Activated naive CD4-positive, alpha-beta T cell treated with anti-CD3 and anti-CD28 coated beads, Interleukin-2, amount 10 ng/mL, durations not matched to agents 7 days and 5 days (primary cell): ENCODE measurements around the gene LDAF1.
"Not testable (repeated sequence)": the region's sequence is repeated elsewhere in the genome, so short reads cannot be mapped to it uniquely, and the experiment has no call there.

Source experiments
- CTCF ChIA-PET: fragments of 350-600 bp; sonication (Branson Sonifier 250); formaldehyde crosslinking; loops from one replicate; lab custom pipeline; 2021; ENCODE audit warnings: antibody characterized with exemption; lab: Charles Lee
- DNase-seq: peaks from one replicate; pipeline ENCODE4 v3.0.0-alpha.2; 2020
- H3K27ac Mint-ChIP-seq: one replicate; pipeline ENCODE4 v1.8.0; 2021; ENCODE audit warnings: mild to moderate bottlenecking, moderate library complexity, mixed read lengths
- H3K27me3 Mint-ChIP-seq: one replicate; pipeline ENCODE4 v1.8.0; 2021; ENCODE audit warnings: mild to moderate bottlenecking, mixed read lengths
- H3K36me3 Mint-ChIP-seq: one replicate; pipeline ENCODE4 v1.8.0; 2021; ENCODE audit warnings: mixed read lengths
- H3K4me1 Mint-ChIP-seq: one replicate; pipeline ENCODE4 v1.8.0; 2021; ENCODE audit warnings: mixed read lengths
- H3K4me3 Mint-ChIP-seq: one replicate; pipeline ENCODE4 v1.8.0; 2021; ENCODE audit warnings: mild to moderate bottlenecking, moderate library complexity, mixed read lengths
- H3K9me3 Mint-ChIP-seq: one replicate; pipeline ENCODE4 v1.8.0; 2021; ENCODE audit warnings: mixed read lengths

LDAF1 gene

DNA sequence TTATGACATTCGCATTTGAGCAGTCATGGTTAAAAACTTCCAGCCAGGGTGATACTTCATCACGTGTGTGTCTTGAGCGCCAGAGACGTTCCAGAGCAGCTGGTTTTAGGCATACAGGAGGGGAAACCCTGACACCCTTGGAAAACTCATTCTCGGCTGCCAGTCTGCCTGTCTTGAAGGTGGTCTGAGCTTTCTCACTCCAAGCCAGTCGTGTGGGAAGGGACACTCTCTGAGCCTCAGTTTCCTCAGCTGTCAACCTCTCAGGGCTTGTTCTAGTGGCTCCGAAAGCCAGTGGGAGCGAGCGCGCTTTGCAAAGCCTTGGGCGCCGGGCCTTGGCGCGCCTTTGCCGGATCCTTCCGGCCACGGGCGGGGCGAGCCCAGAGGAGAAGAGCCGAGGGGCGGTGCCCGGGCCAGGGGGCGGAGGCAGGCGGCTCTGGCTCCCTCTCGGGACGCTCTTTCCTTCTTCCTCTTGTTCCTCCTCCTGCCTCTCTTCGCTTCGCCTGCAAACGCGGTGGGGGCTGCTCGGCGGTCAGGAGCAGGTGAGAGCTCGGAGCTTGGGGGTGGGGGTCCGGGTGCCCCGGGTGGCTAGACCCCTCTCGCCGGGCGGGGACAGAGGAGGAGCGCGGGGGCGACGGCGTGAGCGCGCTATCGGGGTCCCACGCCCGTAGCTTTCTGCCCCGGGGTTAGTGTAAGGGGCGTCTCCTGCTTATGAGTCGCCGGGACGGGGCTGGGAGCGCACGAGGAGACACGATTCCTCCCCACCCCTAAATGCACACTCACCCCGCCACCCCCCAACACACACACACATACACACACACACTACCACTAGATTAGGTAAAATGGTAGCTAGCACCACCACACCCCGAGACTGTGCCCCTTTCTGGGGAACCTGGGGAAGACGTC is at the start of gene LDAF1:
Gene LDAF1, plus strand, starts transcription at position 467 of the 903 bp plus-strand sequence. CDS start 2,509 bp downstream, outside the sequence.
- Mint-ChIP-seq H3K27me3 (peaks cover 6% of the 10 kb centered on the region), H3K4me1 (peaks cover 23% of the 10 kb centered on the region), H3K9me3 (no peaks in the 10 kb centered on the region), H3K4me3 (peak within 1 kb of the TSS; percentile 80), H3K27ac (peak within 1 kb of the TSS; percentile 77), H3K36me3 (peaks cover 15% of the 10 kb centered on the region)
- peak; percentile 87 for DNase-seq
- CTCF ChIA-PET, result interaction anchor here (1.0 to 2.8 kb wide), 6 partner anchors 30 to 142 kb away, joined by 3 to 10 read pairs (median 4); no protein-coding TSS in a partner anchor

DNA sequence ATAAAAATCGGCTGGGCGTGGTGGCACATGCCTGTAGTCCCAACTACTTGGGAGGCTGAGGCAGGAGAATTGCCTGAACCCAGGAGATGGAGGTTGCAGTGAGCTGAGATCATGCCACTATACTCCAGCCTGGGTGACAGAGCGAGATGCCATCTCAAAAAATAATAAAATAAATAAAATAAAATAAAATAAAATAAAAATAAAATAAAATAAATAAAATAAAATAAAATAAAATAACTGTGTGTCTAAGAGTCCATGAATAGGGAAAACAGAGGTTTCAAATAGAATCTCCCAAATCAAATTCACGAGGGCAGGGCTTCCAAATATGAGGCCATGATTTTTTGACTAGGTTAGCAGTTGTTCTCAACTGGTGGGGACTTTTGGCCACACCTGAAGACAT is 42.9 kb upstream of the LDAF1 start:
- H3K4me3 Mint-ChIP-seq, CTCF ChIA-PET, H3K36me3 Mint-ChIP-seq: not testable (repeated sequence)

DNA sequence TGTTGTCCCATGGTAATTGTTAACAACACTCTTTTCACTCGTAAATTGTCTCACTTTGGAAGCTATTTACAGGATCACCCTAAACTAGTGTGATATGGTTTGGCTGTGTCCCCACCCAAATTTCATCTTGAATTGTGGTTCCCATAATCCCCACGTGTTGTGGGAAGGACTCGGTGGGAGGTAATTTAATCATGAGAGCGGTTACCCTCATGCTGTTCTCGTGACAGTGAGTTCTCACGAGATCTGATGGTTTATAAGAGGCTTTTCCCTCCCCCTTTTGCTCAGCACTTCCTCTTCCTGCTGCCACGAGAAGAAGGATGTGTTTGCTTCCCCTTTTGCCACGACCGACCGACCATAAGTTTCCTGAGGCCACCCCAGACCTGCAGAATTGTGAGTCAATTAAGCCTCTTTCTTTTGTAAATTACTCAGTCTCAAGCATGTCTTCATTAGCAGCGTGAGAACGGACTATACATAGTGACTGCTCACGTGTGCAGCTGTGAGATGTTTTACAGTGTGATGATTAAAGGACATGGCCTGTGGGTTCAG is 42.3 kb upstream of the LDAF1 start:
- DNase-seq, result no peak
- Mint-ChIP-seq H3K9me3 (peaks cover 12% of the 10 kb centered on the region), H3K36me3 (no peaks in the 10 kb centered on the region), H3K4me3 (peak overlapping the region; percentile 52), H3K27me3 (no peaks in the 10 kb centered on the region), H3K4me1 (peaks cover 8% of the 10 kb centered on the region), H3K27ac (peak overlapping the region; percentile 67)
- CTCF ChIA-PET, result no interaction called here

More for the DNA sequence above, 42.9 kb upstream of the LDAF1 start:
- peaks cover 12% of the 10 kb centered on the region for H3K9me3 Mint-ChIP-seq
- not testable (repeated sequence) for H3K4me1 Mint-ChIP-seq, H3K27ac Mint-ChIP-seq, H3K27me3 Mint-ChIP-seq, DNase-seq

DNA sequence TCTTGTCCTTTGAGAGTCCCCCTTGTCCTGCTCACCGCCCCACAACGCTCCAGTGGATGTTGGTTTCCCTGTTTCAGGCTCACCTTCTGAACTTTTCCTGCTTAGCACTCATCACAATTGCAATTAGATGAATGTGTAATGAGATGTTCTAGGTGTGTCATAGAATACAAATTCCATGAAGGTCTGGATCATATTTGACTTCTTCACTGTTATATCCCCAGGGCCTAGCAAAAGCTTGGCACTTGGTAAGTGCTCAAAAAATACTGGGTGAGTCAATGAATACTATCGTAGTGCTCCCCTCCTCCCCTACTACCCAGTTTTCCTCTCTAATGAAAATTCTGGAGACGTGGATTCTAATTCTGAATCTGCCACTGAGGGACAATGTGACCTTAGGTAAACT is 40.9 kb upstream of the LDAF1 start:
- CTCF ChIA-PET, result interaction anchor here (1.3 kb wide), 1 partner anchor 71 kb away, joined by 3 read pairs; no protein-coding TSS in a partner anchor
- H3K4me1 Mint-ChIP-seq, result peaks cover 8% of the 10 kb centered on the region
- H3K27ac Mint-ChIP-seq, result no peak overlapping the region
- no peak for DNase-seq
- H3K4me3 Mint-ChIP-seq, result no peak overlapping the region
- H3K27me3 Mint-ChIP-seq, result no peaks in the 10 kb centered on the region
- H3K36me3 Mint-ChIP-seq, result no peaks in the 10 kb centered on the region
- H3K9me3 Mint-ChIP-seq, result peaks cover 12% of the 10 kb centered on the region

DNA sequence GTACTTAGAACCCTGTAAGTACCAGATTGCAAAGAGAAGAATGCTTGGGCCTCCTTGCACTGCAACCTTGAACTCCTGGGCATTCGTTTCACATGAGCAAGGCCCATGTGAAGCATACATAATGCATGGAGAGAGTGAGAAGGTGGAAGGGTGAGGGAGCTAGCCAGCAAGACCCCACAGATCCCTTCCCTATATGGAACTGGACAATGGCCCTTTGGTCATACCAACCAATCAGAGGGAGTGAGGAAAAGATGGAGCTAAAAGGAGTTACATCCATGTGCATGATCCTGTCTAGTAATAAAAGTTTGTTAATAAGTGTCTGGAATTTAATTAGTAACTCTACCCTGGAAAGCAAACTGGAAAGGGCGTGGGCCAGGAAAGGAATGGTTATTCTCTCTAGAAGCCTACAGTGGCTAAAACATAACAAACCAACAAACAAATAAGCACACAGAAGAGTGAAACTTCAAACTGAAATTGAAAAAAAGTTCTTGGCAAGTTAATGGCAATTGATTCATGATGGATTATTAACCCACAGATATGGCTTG is 37.4 kb upstream of the LDAF1 start:
- Mint-ChIP-seq H3K27me3 (no peaks in the 10 kb centered on the region), H3K4me1 (peaks cover 7% of the 10 kb centered on the region), H3K4me3 (no peak overlapping the region), H3K9me3 (peaks cover 10% of the 10 kb centered on the region), H3K27ac (no peak overlapping the region), H3K36me3 (no peaks in the 10 kb centered on the region)
- CTCF ChIA-PET, result no interaction called here
- no peak for DNase-seq

DNA sequence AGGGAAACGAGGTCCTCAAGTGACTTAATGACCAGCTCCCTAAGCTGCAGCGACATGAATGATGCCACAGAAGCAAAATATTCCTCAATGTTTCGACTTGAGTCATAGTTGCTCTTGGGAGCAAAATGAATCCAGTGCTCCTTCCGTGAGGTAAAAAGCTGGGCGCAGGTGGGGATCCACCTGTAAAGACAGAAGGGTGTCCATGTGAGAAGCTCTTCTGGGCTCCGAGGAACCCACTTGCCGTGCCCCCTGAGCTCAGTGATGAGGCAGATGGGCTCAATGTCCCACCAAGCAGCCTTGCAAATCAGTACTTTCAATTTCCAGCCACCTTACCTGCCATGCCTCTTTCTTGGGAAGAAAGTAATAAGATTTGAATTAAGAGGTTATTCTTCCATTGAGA is 33.3 kb upstream of the LDAF1 start:
- Mint-ChIP-seq H3K4me1 (no peaks in the 10 kb centered on the region), H3K27me3 (peaks cover 4% of the 10 kb centered on the region), H3K27ac (no peak overlapping the region), H3K4me3 (no peak overlapping the region), H3K36me3 (no peaks in the 10 kb centered on the region), H3K9me3 (no peaks in the 10 kb centered on the region)
- no peak for DNase-seq
- CTCF ChIA-PET, result no interaction called here

DNA sequence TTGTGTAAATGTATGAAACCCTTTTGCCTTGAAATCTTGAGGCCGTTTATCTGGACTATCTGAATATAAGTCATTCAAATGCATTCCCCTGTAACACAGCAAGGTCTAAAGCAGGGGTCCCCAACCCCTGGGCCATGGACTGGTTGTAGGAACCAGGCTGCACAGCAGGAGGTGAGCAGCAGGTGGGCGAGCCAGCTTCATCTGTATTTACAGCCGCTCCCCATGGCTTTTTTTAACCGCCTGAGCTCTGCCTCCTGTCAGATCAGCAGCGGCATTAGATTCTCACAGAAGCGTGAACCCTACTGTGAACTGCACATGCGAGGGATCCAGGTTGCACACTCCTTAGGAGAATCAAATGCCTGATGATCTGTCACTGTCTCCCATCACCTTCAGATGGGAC is 32.0 kb upstream of the LDAF1 start:
- DNase-seq, result no peak
- no peaks in the 10 kb centered on the region for H3K4me1 Mint-ChIP-seq
- no peaks in the 10 kb centered on the region for H3K9me3 Mint-ChIP-seq
- H3K4me3 Mint-ChIP-seq, result no peak overlapping the region
- H3K27me3 Mint-ChIP-seq, result peaks cover 4% of the 10 kb centered on the region
- H3K36me3 Mint-ChIP-seq, result no peaks in the 10 kb centered on the region
- H3K27ac Mint-ChIP-seq, result no peak overlapping the region
- CTCF ChIA-PET, result no interaction called here

DNA sequence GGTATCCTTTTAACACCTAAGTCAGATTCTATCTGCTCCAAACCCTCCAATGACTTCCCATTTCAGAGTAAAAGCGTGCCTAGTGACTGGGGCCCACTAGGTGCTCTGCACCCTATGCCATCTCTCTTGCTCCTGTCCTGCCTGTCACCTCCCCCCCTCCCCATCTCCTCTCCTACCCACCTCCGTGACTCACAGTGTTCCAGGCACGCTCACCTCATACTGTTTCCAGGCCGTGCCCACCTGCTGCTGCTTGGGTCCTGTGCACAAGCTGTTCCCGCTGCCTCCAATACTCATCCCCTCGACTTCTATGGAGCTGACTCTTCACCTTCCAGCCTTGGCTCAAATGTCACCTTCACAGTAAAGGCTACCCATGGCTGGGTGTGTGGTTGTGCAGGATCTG is 29.5 kb upstream of the LDAF1 start:
- Mint-ChIP-seq H3K9me3 (no peaks in the 10 kb centered on the region), H3K36me3 (no peaks in the 10 kb centered on the region), H3K27ac (no peak overlapping the region), H3K4me1 (no peaks in the 10 kb centered on the region), H3K4me3 (no peak overlapping the region), H3K27me3 (peaks cover 4% of the 10 kb centered on the region)
- DNase-seq, result no peak
- CTCF ChIA-PET, result no interaction called here

DNA sequence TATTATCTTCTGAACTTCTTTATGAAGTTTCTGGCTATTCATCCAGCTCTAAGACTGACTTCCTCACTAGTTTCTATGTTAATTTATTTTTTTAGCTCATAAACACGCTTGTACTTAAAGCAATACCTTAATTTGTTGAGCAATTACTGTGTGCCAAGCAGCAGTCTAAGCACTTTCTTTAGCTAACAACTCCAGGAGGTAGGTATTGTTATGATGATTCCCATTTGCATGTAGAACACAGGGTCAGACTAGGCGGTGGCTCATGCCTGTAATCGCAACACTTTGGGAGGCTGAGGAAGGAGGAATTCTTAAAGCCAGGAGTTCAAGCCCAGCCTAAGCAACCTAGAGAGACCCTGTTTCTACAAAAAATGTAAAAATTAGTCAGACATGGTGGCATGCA is 27.7 kb upstream of the LDAF1 start:
- H3K4me3 Mint-ChIP-seq, result no peak overlapping the region
- no peaks in the 10 kb centered on the region for H3K4me1 Mint-ChIP-seq
- no peaks in the 10 kb centered on the region for H3K9me3 Mint-ChIP-seq
- H3K27me3 Mint-ChIP-seq, result peaks cover 4% of the 10 kb centered on the region
- CTCF ChIA-PET, result no interaction called here
- no peak for DNase-seq
- no peak overlapping the region for H3K27ac Mint-ChIP-seq
- no peaks in the 10 kb centered on the region for H3K36me3 Mint-ChIP-seq

DNA sequence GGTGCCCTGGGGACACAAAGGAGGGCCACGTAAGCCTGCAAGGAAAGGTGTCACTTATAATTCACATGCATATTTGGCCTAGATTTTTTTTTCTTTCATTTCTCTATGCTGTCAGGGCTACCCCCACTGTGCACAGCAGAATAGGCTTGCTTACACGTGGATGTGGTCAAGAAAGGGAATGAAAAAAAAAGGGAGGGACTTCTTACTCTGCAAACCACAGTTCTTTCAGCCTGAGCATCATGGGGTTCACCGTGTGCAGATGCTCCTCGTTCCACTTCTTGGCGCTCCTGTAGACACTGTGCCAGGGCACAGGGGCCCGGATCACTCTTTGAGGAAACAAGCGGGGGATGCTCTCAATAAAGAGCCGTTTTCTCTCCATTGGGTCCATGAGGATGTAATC is 24.4 kb upstream of the LDAF1 start:
- H3K36me3 Mint-ChIP-seq, result no peaks in the 10 kb centered on the region
- no peak overlapping the region for H3K4me3 Mint-ChIP-seq
- no peaks in the 10 kb centered on the region for H3K9me3 Mint-ChIP-seq
- H3K27me3 Mint-ChIP-seq, result no peaks in the 10 kb centered on the region
- H3K4me1 Mint-ChIP-seq, result no peaks in the 10 kb centered on the region
- CTCF ChIA-PET, result interaction anchor here (0.6 kb wide), 1 partner anchor 965 kb away, joined by 3 read pairs; no protein-coding TSS in a partner anchor
- no peak overlapping the region for H3K27ac Mint-ChIP-seq
- no peak for DNase-seq

DNA sequence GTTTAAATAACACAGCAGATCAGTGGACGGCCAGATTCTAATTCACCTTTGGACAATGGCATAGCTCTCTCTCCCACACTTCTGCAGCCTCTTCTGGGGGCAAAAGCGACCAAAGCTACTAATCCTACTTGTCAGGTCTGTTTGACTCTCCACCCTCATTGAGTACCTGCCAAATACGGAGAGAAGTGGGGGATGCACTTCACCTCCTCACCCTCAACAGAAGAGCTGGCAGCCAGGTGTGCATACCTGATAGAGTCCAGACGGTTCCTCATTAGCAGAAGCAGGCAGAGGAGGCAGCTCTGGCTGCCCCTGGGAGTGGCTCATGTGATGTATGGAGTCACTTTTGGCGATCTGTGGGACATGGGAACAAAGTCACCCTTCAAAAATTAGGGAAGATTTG is 12.7 kb upstream of the LDAF1 start:
- no peak for DNase-seq
- CTCF ChIA-PET, result no interaction called here
- H3K27ac Mint-ChIP-seq, result no peak overlapping the region
- no peaks in the 10 kb centered on the region for H3K9me3 Mint-ChIP-seq
- peaks cover 28% of the 10 kb centered on the region for H3K27me3 Mint-ChIP-seq
- no peak overlapping the region for H3K4me3 Mint-ChIP-seq
- no peaks in the 10 kb centered on the region for H3K36me3 Mint-ChIP-seq
- no peaks in the 10 kb centered on the region for H3K4me1 Mint-ChIP-seq

DNA sequence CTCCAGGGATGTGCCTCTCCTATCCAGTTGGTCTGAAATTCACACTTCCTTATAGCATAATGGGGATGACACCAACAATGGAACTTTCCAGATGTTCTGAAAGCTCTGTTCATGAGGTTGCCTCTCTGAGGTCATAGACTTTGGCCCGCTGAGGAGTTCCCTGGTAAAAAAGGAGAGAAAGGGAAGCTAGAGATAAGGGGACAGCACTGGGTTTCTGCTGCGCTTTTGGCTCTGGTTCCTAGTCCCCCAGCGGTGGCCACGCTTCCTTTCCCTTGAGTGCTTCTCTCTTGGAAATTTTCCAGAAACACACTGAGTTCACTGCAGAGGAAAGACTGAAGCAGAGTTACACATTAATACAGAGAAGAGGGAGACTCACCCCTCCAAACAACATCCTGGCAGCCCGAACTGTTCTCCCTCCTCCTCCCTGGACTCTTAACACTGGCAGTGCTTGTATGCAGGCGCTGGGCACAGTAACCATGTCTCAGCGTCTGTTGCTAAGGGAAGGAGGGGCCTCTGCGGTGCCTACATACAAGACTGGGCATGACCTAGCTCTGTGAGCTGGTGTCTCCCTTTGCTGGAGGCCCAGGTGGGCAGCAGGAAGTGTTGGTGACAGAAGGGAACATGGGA is 8.0 kb upstream of the LDAF1 start, which contains the start of gene DNAH3:
Gene DNAH3, minus strand, starts transcription at position 472 of the 627 bp plus-strand sequence. CDS start 527 bp downstream, outside the sequence.
- no peaks in the 10 kb centered on the region for H3K36me3 Mint-ChIP-seq
- no peak for DNase-seq
- no peak within 1 kb of the TSS for H3K27ac Mint-ChIP-seq
- CTCF ChIA-PET, result interaction anchor here (0.6 kb wide), 1 partner anchor 1050 kb away, joined by 3 read pairs; no protein-coding TSS in a partner anchor
- peaks cover 33% of the 10 kb centered on the region for H3K27me3 Mint-ChIP-seq
- H3K9me3 Mint-ChIP-seq, result no peaks in the 10 kb centered on the region
- no peaks in the 10 kb centered on the region for H3K4me1 Mint-ChIP-seq
- H3K4me3 Mint-ChIP-seq, result no peak within 1 kb of the TSS

DNA sequence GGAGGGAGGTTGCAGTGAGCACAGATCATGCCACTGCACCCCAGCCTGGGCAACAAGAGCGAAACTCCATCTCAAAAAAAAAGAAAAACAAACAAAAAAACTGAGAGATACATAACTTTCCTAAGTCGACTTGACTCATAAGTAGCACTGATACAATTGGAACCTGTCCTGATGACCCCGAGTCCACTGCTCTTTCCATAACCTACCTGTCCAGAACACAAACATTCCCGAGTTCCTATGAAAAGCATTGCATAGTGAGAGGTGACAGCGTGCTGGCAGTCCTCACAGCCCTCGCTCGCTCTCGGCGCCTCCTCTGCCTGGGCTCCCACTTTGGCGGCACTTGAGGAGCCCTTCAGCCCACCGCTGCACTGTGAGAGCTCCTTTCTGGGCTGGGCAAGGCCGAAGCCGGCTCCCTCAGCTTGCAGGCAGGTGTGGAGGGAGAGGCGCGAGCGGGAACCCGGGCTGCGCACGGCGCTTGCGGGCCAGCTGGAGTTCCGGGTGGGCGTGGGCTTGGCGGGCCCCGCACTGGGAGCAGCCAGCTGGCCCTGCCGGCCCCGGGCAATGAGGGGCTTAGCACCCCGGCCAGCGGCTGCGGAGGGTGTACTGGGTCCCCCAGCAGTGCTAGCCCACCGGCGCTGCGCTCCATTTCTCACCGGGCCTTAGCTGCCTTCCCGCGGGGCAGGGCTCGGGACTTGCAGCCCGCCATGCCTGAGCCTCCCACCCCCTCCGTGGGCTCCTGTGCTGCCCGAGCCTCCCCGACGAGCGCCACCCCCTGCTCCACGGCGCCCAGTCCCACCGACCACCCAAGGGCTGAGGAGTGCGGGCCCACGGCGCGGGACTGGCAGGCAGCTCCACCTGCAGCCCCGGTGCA is 6.1 kb upstream of the LDAF1 start:
- DNase-seq, H3K4me1 Mint-ChIP-seq, H3K9me3 Mint-ChIP-seq, H3K27ac Mint-ChIP-seq, H3K36me3 Mint-ChIP-seq, H3K4me3 Mint-ChIP-seq, CTCF ChIA-PET: not testable (repeated sequence)
- peaks cover 25% of the 10 kb centered on the region for H3K27me3 Mint-ChIP-seq
